SJSA1 (cell line): ENCODE results near the gene PITX2. TPM values are rescaled to one million over a fixed set of nuclear protein-coding genes. Genes with fewer than 3 reads are reported as not detected.
A peak's percentile ranks its signal among the peaks of the same experiment; 100 is the strongest.

Source experiments
- DNase-seq, 2 experiments: peaks; one replicate each; pipeline ENCODE4 v3.0.0-alpha.2; 2015 to 2020; ENCODE audit warnings: low spot score in 2 of 2, low read depth in 1 of 2
- H3K27ac ChIP-seq: fragments of 250-450 bp; sonication (Bioruptor Pico); 2 replicates; pipeline ENCODE4 v1.5.1; 2020; ENCODE audit warnings: mild to moderate bottlenecking, moderate library complexity
- H3K27me3 ChIP-seq: fragments of 250-450 bp; sonication (Bioruptor Pico); replicated peaks from 2 replicates; pipeline ENCODE4 v1.5.1; 2020; ENCODE audit warnings: mild to moderate bottlenecking, moderate library complexity
- H3K36me3 ChIP-seq: fragments of 250-450 bp; sonication (Bioruptor Pico); 2 replicates; pipeline ENCODE4 v1.5.1; 2020; ENCODE audit warnings: mild to moderate bottlenecking
- H3K4me1 ChIP-seq: fragments of 250-450 bp; sonication (Bioruptor Pico); replicated peaks from 2 replicates; pipeline ENCODE4 v1.6.1; 2021; ENCODE audit warnings: mild to moderate bottlenecking
- H3K4me3 ChIP-seq: fragments of 250-450 bp; sonication (Bioruptor Pico); 2 replicates; pipeline ENCODE4 v1.5.1; 2020; ENCODE audit warnings: mild to moderate bottlenecking
- H3K9me3 ChIP-seq: fragments of 250-450 bp; sonication (Bioruptor Pico); replicated peaks from 2 replicates; pipeline ENCODE4 v1.5.1; 2020; ENCODE audit warnings: mild to moderate bottlenecking
- total RNA-seq: library from RNA; depleted of rRNA; stranded (reverse); fragments of >200 nt; shearing (Covaris generic); gene quantifications from 2 replicates; pipeline ENCODE4 v1.2.3, GENCODE V29; 2014

Gene PITX2
- total RNA-seq, 1 experiment from 2014 or later, result 21.7 TPM

DNA sequence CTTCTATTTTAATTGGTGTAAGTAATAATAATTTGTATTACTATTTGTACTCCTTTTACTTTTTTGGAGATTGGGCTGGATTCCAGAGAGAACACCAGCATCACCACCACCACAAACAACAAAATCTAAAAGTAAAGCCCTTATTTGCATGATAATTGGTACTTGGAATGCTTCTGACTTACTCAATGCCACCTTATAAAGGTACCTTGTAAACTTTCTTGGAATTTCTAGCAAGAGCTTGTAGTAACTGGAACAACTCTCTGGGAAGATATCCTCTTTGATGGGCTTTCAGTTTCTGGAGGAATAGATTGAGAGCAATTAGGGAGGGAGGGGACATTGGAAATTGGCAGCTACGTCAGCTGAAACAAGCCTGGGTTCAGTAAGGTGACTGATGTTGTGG lies 20.2 kb upstream of the PITX2 start:
- Histone ChIP-seq H3K4me3 (no peak overlapping the region), H3K4me1 (no peaks in the 10 kb centered on the region), H3K27ac (no peak overlapping the region), H3K27me3 (no peaks in the 10 kb centered on the region), H3K36me3 (no peaks in the 10 kb centered on the region), H3K9me3 (no peaks in the 10 kb centered on the region)
- DNase-seq, result no peak

DNA sequence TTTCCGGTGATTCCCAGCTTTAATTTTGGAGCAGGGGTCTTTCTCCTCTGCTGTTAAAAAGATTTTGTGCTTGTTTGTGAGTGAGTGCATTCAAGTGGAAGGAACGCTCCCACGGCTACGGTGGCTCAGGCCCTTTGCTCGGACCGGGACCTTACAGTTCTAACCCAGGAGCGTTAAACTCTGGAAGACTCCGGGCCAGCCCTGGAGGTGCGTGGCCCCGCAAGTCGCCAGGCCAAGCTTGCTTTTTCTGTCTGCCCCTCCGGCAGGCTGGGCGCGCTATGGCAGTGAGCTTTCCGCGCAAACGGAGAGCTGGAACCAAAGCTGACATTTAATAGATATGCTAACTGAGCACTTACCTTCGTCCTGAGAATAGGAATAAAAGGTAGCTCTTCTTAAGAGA lies 18.3 kb upstream of the PITX2 start:
- DNase-seq, result no peak
- Histone ChIP-seq H3K9me3 (no peaks in the 10 kb centered on the region), H3K27me3 (no peaks in the 10 kb centered on the region), H3K27ac (no peak overlapping the region), H3K4me1 (0 out of 2 replicates have a peak, but pooled peaks cover 5% of the 10 kb centered on the region), H3K4me3 (no peak overlapping the region), H3K36me3 (0 out of 2 replicates have a peak, but pooled peaks cover 3% of the 10 kb centered on the region)

DNA sequence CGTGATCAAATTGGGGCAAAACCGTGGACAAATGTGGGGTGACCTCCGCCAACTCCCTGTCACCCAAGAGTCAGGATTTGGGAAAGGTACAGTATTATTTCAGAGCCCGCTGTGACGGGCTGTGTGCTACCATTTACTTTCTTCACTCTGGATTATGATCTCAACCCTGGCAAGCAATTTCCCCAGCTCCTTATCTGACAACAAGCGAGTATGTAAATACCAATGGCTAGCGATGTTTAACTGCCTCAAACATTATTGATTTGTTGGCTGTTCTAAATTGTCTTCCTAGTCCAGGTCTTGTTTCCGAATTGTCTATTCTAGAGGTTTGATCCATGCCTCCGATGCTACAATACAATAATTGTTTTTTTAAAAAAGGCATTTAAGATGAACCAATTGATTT lies 17.7 kb upstream of the PITX2 start:
- Histone ChIP-seq H3K27me3 (no peaks in the 10 kb centered on the region), H3K9me3 (no peaks in the 10 kb centered on the region), H3K36me3 (0 out of 2 replicates have a peak, but pooled peaks cover 3% of the 10 kb centered on the region), H3K4me1 (0 out of 2 replicates have a peak, but pooled peaks cover 5% of the 10 kb centered on the region), H3K27ac (no peak overlapping the region), H3K4me3 (no peak overlapping the region)
- no peak for DNase-seq

DNA sequence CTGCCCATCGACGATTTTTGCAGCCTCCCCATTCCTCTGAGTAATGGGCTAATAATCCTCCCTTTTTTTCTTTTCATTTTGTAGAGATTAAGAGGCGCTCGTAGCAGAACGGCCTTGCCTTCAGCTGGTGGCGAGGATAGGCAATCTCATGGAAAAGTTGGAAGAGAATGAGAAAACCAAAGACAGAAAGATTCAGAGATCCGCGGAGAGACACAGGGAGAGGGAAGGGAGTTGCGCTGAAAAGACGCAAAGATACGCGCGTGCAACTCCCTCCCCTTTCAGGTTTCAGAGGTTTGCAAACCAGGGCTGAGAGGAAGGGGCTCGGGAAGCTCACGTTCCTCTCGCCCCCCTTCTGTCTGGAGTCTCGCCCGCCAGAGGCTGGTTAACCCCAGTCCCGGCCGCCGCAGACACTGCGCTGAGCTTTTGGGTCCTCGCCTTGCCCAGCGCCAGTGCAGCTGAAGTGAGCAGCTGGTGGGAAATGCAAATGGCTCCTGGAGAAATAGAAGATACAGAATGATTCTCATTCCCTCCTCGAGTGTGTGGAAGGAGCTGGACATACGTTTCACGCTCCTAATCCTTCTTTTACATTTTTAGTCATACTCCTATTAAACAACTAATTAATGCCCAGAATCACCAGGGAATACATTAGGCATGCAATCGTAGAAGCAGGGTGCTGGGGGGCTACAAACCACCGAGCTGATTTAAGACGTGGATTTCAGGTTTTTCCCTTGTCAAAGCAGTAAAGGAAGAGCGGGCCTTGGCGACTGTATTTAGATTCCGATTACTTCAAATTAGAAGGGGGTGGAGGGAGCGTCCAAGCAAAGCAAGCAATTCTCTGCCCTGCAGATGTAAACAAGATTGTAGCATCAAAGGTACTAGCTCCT lies 16.6 kb upstream of the PITX2 start:
- no peaks in the 10 kb centered on the region for H3K27me3 ChIP-seq
- H3K4me1 ChIP-seq, result peaks cover 12% of the 10 kb centered on the region; the same call in 1 of the 2 replicates
- peaks cover 3% of the 10 kb centered on the region; the same call in 1 of the 2 replicates for H3K36me3 ChIP-seq
- no peak for DNase-seq
- H3K9me3 ChIP-seq, result no peaks in the 10 kb centered on the region
- no peak overlapping the region for H3K4me3 ChIP-seq
- no peak overlapping the region for H3K27ac ChIP-seq

DNA sequence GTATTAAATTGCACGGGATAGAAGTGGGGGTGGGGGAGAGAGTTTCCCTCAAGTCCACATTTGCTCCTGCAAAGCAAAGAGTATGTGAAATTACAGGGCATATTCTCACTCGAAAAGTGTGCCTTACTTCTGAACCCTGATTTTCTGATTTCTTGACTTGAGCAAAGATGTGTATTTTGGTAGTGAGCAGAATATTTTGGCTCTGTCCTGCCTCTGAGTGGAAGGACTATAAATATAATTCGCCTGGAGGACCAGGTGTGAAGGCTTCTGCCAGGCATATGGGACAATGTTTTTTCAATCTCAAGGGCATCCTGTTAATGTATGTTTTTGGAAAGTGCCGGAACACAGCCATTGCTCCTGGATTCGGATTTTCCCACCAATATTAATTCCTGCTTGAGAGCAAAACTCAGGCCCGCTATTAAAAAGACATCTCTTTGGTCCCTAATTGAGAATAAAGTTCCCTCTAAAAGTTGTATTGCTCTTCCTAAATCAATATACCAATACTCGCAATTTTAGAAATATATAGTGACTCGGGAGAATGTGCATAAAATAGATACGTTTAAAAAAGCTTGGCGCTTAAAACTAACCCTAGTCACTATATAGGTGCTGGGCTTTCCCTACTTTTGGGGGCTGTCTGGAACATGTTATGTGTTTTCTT lies 15.3 kb upstream of the PITX2 start:
- Histone ChIP-seq H3K36me3 (peaks cover 14% of the 10 kb centered on the region), H3K27ac (no peak overlapping the region), H3K9me3 (no peaks in the 10 kb centered on the region), H3K27me3 (no peaks in the 10 kb centered on the region), H3K4me1 (peaks cover 12% of the 10 kb centered on the region; the same call in 1 of the 2 replicates), H3K4me3 (no peak overlapping the region)
- no peak for DNase-seq

DNA sequence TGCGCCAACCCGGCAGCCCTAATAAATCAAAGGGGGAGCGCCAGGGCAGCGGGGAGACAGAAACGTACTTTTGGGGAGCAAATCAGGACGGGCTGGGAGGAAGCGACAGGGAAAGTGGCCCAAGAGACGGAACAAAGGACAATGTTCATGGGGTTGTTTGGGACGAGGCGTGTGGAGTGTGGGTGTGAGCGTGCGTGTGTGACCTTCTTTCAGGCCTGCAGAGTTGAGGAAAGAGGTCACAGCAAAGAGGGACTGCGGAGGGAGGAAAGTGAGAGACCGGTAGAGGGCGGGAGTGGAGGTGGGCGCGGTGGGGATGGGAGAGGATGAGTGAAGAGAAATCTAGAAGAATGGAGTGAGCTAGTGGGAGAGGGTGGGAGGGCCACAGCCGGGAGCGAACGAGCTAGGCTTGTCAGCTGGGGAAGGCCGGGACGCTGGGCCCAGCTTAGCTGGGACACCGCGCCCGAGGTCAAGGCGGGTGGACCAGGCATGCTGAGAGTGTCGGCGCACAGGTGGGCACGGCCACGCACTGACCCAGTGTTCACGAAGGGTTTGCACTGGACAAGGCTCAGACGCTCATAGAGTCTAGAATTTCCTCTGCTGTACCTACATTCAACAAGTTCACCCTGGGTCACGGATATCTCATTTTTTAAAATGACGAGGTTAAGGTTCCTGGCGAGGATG lies 14.7 kb upstream of the PITX2 start:
- Histone ChIP-seq H3K4me3 (peak overlapping the region; percentile 61), H3K27ac (peak overlapping the region; percentile 43), H3K9me3 (no peaks in the 10 kb centered on the region), H3K4me1 (peaks cover 12% of the 10 kb centered on the region; the same call in 1 of the 2 replicates), H3K27me3 (no peaks in the 10 kb centered on the region), H3K36me3 (peaks cover 20% of the 10 kb centered on the region)
- DNase-seq, result no peak

DNA sequence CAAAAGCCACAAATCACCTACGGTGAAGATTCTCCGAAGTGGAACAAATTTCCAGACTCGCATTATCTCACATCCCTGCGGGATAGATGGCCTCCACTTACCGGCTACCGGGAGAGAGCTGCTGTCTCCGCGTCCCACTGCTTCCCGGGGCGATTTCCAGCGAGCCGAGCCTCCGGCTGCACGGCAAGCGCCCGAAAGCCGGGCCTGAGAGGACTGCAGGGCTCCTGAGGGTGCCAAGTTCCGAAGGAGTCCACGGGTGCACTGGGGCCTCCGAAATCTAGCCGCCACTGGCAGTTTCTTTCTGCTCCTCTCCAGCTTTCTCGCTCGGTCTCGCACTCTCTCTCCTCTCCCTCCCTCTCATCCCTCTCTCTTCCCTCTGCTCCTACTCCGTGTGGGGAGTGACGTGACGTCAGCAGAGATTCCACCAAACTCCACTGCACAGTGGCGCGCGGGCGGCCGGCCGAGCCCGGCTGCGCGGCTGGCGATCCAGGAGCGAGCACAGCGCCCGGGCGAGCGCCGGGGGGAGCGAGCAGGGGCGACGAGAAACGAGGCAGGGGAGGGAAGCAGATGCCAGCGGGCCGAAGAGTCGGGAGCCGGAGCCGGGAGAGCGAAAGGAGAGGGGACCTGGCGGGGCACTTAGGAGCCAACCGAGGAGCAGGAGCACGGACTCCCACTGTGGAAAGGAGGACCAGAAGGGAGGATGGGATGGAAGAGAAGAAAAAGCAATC lies 14.0 kb upstream of the PITX2 start:
- Histone ChIP-seq H3K36me3 (peaks cover 27% of the 10 kb centered on the region), H3K4me1 (peaks cover 16% of the 10 kb centered on the region), H3K27me3 (no peaks in the 10 kb centered on the region), H3K27ac (peak overlapping the region; percentile 43), H3K4me3 (peak overlapping the region; percentile 61), H3K9me3 (no peaks in the 10 kb centered on the region)
- peak; percentile 86 to 88 for DNase-seq

DNA sequence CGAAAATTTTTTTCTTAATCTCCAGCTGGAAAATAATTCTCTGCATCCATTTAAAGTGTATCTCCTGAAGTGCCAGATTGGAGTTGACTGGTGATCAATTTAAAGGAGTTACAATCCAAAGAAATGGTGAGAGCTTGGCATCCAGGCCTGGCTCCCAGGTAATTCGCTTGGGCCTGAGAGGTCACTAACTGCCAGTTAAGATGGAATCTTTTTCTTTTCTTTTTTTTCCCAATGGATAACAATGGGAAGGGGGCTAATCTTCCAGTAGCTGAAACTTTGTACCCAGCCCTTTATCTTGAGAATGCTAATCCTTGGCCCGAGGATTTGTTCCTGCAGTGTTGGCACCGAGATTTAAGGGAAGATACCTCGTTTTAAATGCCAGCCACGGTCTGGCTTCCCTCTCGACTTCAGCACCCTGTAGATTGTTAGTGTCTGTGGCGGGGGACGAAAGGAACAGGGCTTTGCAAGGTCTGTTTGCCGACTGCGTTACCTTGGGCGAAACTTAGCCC lies 13.3 kb upstream of the PITX2 start:
- peak overlapping the region; percentile 61 for H3K4me3 ChIP-seq
- no peaks in the 10 kb centered on the region for H3K27me3 ChIP-seq
- peaks cover 32% of the 10 kb centered on the region for H3K36me3 ChIP-seq
- peak in 1 of 2 experiments; percentile 74 for DNase-seq
- peak overlapping the region; percentile 43 for H3K27ac ChIP-seq
- peaks cover 20% of the 10 kb centered on the region for H3K4me1 ChIP-seq
- H3K9me3 ChIP-seq, result no peaks in the 10 kb centered on the region

DNA sequence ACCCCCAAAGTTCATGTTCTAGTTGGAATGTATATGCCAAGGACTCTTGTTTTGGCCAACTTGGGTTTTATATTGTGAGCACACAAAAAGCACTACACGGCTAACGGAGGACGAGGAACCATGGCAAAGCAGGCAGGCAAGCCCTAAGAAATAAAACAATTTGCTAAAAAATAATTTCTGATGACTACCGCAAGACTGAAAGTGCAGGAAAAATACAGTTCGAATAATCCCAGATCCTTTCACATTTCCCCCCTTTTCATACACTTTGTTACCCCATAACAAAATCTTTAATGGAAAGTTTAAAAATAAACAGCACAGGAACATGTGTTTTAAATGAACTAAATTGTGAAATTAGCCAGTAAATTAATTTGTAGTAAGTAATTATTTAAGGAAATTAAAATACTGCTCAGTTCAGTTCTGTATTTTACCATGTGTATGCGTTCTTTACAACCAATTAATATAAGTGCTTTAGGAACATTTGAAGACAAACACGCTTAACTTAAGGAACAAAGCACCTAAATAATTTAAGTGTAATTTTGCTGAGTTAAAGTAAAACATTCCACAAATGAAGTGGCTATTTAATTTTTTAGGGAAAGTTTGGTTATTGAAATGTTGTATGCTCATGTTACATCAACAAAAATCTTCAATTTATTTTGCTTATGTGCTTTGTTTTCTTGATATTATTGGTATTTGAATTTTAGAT lies 12.4 kb upstream of the PITX2 start:
- 0 out of 2 replicates have a peak overlapping the region, but pooled peaks have one; percentile 43 for H3K27ac ChIP-seq
- H3K27me3 ChIP-seq, result no peaks in the 10 kb centered on the region
- H3K4me1 ChIP-seq, result peaks cover 20% of the 10 kb centered on the region
- H3K4me3 ChIP-seq, result peak overlapping the region; percentile 61
- no peaks in the 10 kb centered on the region for H3K9me3 ChIP-seq
- DNase-seq, result no peak
- peaks cover 40% of the 10 kb centered on the region for H3K36me3 ChIP-seq

DNA sequence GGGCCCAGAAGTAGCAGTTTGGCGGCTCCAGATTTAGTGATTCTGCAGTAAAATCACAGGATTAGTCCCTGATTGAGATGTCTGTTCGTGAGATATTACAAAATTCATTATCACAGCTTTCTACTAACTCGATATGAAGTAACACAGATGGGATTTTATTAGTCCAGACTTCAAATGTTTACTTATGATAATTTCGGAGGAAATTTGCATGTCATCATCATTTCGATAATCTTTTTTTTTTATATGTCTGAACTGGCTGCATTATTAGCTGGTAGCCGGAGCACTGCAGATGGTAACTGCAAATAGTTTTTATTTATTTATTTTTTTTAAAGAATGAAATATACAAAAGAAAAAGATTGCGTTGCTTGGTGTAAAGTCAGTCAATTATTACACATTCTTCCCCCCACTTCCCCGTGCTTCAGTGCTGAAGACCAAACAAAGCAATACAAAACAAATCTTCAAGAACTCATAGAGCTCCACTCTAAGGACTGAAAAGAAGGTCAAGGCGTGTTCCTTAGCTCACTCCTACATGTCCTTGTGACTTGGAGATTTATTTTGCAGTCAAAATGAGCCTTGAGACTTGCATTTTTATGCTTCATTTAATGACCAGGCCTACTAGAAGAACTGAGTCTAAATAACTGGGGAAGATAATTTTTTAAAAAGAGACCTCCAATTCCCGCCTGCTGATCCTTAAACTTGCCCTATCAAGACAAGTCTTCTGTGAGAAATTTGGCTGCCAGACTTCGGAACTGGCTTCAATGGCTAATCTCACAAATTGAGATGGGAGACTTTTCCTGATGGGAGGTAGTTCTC lies 11.7 kb upstream of the PITX2 start:
- Histone ChIP-seq H3K4me3 (no peak overlapping the region), H3K27ac (no peak overlapping the region), H3K9me3 (no peaks in the 10 kb centered on the region), H3K27me3 (no peaks in the 10 kb centered on the region), H3K36me3 (peaks cover 47% of the 10 kb centered on the region), H3K4me1 (peaks cover 20% of the 10 kb centered on the region)
- DNase-seq, result peak in 1 of 2 experiments; percentile 5

DNA sequence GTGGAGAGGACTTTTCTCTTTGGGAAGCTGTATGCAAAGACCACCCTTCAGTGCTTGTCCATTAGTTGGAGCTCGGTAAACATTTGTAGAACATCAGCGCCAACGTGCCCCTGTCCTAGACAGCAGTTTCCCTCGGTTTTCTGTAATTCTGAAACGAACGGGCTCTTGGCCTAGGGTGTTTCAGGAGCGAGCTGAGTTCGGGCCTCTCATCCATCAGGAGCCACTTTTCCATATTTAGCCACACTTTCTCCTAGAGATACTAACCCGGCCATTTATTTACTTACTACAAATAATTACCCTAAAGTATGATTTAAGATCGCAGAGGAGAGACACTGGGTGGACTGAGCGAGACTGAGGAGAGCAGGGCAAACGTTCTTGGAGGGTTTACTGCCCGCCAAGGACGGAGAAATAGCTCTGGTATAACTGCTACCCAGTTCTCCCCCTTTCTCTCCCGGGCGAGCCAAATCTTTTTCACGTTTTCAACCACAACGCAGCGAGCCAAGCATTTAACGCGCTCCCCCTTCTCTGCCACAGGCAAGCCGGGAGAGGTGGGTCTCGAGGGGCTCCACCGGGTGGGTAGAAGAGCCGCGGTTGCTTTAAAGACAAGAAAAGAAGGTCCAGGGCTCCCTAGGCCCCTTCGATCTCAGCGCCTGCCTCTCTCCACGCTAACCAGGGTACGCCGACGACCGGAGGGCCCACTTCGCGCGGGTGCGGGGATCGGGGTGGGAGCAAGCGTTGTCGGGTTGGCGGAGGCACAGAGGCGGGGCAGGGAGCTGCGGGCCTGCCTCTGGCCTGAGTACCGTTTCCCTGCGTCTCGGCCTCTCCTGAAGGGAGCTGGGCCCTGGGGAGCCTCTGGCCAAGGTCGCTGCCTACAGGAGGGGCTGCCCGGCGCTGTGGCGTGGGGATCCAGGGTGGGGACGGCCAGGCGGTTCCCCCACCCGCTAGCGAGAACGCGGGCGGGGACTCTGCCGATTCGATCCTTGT lies 10.8 kb upstream of the PITX2 start:
- peaks cover 20% of the 10 kb centered on the region for H3K4me1 ChIP-seq
- no peaks in the 10 kb centered on the region for H3K27me3 ChIP-seq
- no peak overlapping the region for H3K27ac ChIP-seq
- no peak overlapping the region for H3K4me3 ChIP-seq
- H3K36me3 ChIP-seq, result peaks cover 54% of the 10 kb centered on the region
- DNase-seq, result no peak
- H3K9me3 ChIP-seq, result no peaks in the 10 kb centered on the region
